Esophagus muscularis mucosa (tissue), 4 donors: ENCODE measurements around the gene SLC8A1. TPM values are rescaled to one million over a fixed set of nuclear protein-coding genes. Genes with fewer than 3 reads are reported as not detected.
A peak's percentile ranks its signal among the peaks of the same experiment; 100 is the strongest.

ENCODE experiments used
- DNase-seq: peaks from one replicate; pipeline ENCODE4 v3.0.0-alpha.2; 2017; ENCODE audit errors: extremely low spot score
- H3K27ac ChIP-seq, 4 donors: fragments of 200-600 bp; sonication (generic); replicated peaks in 1 of 4; 1 replicate in 3 of 4; 2 replicates in 1 of 4; pipeline ENCODE4 v1.5.1; 2016 to 2019; ENCODE audit warnings: mild to moderate bottlenecking in 1 of 4
- H3K27me3 ChIP-seq, 4 donors: fragments of 200-600 bp; sonication (generic); one replicate each; pipeline versions ENCODE4 v1.5.1 to v1.6.0; 2016 to 2019
- H3K36me3 ChIP-seq, 4 donors: fragments of 200-600 bp; sonication (generic); one replicate each; pipeline ENCODE4 v1.5.1; 2016 to 2019
- H3K4me1 ChIP-seq, 4 donors: fragments of 200-600 bp; sonication (generic); one replicate each; pipeline ENCODE4 v1.5.1; 2016 to 2019
- H3K4me3 ChIP-seq, 4 donors: fragments of 200-600 bp; sonication (generic); 1 replicate in 2 of 4; 2 replicates in 2 of 4; pipeline ENCODE4 v1.5.1; 2016 to 2019; ENCODE audit warnings: mild to moderate bottlenecking in 4 of 4, moderate library complexity in 1 of 4
- H3K9me3 ChIP-seq, 4 donors: fragments of 200-600 bp; sonication (generic); 1 replicate in 3 of 4; 2 replicates in 1 of 4; pipeline ENCODE4 v1.5.1; 2016 to 2019
- CTCF ChIP-seq, 3 experiments: fragments of 200-600 bp in 2 of 3; fragments of 450-650 bp in 1 of 3; sonication (generic) in 2 of 3; IDR thresholded peaks; one replicate each; pipeline ENCODE4 v1.5.1; 2017 to 2019; ENCODE audit warnings: antibody characterized with exemption in 3 of 3, mild to moderate bottlenecking in 2 of 3, moderate library complexity in 1 of 3
- EP300 ChIP-seq: sonication (generic); formaldehyde crosslinking; IDR thresholded peaks from one replicate; pipeline ENCODE4 v1.6.1; 2017; ENCODE audit warnings: antibody characterized with exemption
- POLR2A ChIP-seq: fragments of 450-650 bp; IDR thresholded peaks from one replicate; pipeline ENCODE4 v1.6.1; 2017; ENCODE audit warnings: antibody characterized with exemption, moderate library complexity, mild to moderate bottlenecking, low read depth
- POLR2AphosphoS5 ChIP-seq, 2 donors: sonication (generic); formaldehyde crosslinking; IDR thresholded peaks; one replicate each; pipeline ENCODE4 v1.6.1; 2017; ENCODE audit warnings: antibody characterized with exemption in 2 of 2
- WGBS: methylation state at CpG from one replicate; pipeline ENCODE4 v1.1.5; 2018; 5-methylcytosine and 5-hydroxymethylcytosine counted together
- intact Hi-C: fragments of 100-400 bp; cut with DNase I; formaldehyde crosslinking; loops from one replicate; pipeline ENCODE4 v1.15.1; 2023
- total RNA-seq, 4 donors: library from RNA; depleted of rRNA; stranded (reverse); fragments of >200 nt; gene quantifications; one replicate each; pipeline versions ENCODE4 v1.1.0 to v1.2.1, GENCODE V29; 2016

The SLC8A1 gene
- total RNA-seq, 4 donors from 2014 or later: 105 to 166 (median 157) TPM

- H3K4me3 ChIP-seq: no peak overlapping the region
- intact Hi-C loops: no loop called here
- H3K9me3 ChIP-seq: no peaks in the 10 kb centered on the region
- H3K4me1 ChIP-seq: peaks cover 44 to 56% (median 46%) of the 10 kb centered on the region in 4 donors
- H3K27ac ChIP-seq: peak overlapping the region; percentile 28 to 70 (median 36)
- no peaks in the 10 kb centered on the region for H3K36me3 ChIP-seq
- H3K27me3 ChIP-seq: no peaks in the 10 kb centered on the region
- 93% methylated on average over 2 of the region's 2 CpGs for WGBS
- DNase-seq: no peak
- no peak for TF ChIP-seq CTCF (IDR thresholded peaks at IDR 0.05)
- TF ChIP-seq POLR2A: no peak
- no peak for TF ChIP-seq EP300
- no peak for TF ChIP-seq POLR2AphosphoS5 (IDR thresholded peaks at IDR 0.05)
Observed at GRCh38 chr2:40370007-40370395, 81.9 kb downstream of the SLC8A1 start.

GRCh38 chr2:40369267-40370006 lies 82.5 kb downstream of the SLC8A1 start:
- intact Hi-C loops: loop anchor here (10.0 kb wide), 1 partner anchor 125 kb away; no protein-coding TSS in a partner anchor
- Histone ChIP-seq H3K27me3 (no peaks in the 10 kb centered on the region), H3K36me3 (no peaks in the 10 kb centered on the region), H3K4me1 (peaks cover 46 to 62% (median 49%) of the 10 kb centered on the region in 4 donors), H3K27ac (peak overlapping the region in 1 of 4 donors; percentile 28), H3K4me3 (no peak overlapping the region), H3K9me3 (no peaks in the 10 kb centered on the region)
- DNase-seq: no peak
- TF ChIP-seq CTCF (IDR thresholded peaks at IDR 0.05): no peak
- TF ChIP-seq POLR2AphosphoS5 (IDR thresholded peaks at IDR 0.05): no peak
- no peak for TF ChIP-seq POLR2A
- 93% methylated on average over 3 of the region's 3 CpGs for WGBS

GRCh38 chr2:40367652-40368051 lies 84.2 kb downstream of the SLC8A1 start:
- Histone ChIP-seq H3K9me3 (no peaks in the 10 kb centered on the region), H3K27me3 (no peaks in the 10 kb centered on the region), H3K36me3 (no peaks in the 10 kb centered on the region), H3K4me1 (peaks cover 45 to 57% (median 48%) of the 10 kb centered on the region in 4 donors), H3K27ac (no peak overlapping the region), H3K4me3 (no peak overlapping the region)
- TF ChIP-seq CTCF (IDR thresholded peaks at IDR 0.05): no peak
- 91% methylated on average over 2 of the region's 2 CpGs for WGBS
- DNase-seq: no peak
- intact Hi-C loops: loop anchor here (10.0 kb wide), 1 partner anchor 123 kb away; no protein-coding TSS in a partner anchor

GRCh38 chr2:40367032-40367431 lies 84.9 kb downstream of the SLC8A1 start:
- Histone ChIP-seq H3K9me3 (no peaks in the 10 kb centered on the region), H3K4me3 (no peak overlapping the region), H3K27ac (no peak overlapping the region), H3K27me3 (no peaks in the 10 kb centered on the region), H3K36me3 (no peaks in the 10 kb centered on the region), H3K4me1 (peaks cover 39 to 51% (median 44%) of the 10 kb centered on the region in 4 donors)
- TF ChIP-seq POLR2A (no peak), CTCF (IDR thresholded peaks at IDR 0.05) (no peak), EP300 (no peak), POLR2AphosphoS5 (IDR thresholded peaks at IDR 0.05) (no peak)
- WGBS: 99% methylated on average over 2 of the region's 2 CpGs
- intact Hi-C loops: loop anchor here (10.0 kb wide), 1 partner anchor 122 kb away; no protein-coding TSS in a partner anchor
- DNase-seq: no peak
